GM12801 (cell line): Measurements from ENCODE around the gene ERCC6.

Source experiments
- CTCF ChIP-seq: IDR thresholded peaks from one replicate; pipeline ENCODE4 v1.5.1; 2011; ENCODE audit warnings: control low read depth; ENCODE audit not compliant: insufficient read length; ENCODE audit errors: extremely low read depth

Gene ERCC6

GRCh38 chr10:49572594-49573114 is 33.7 kb upstream of the ERCC6 start:
- no peak for TF ChIP-seq CTCF

DNA sequence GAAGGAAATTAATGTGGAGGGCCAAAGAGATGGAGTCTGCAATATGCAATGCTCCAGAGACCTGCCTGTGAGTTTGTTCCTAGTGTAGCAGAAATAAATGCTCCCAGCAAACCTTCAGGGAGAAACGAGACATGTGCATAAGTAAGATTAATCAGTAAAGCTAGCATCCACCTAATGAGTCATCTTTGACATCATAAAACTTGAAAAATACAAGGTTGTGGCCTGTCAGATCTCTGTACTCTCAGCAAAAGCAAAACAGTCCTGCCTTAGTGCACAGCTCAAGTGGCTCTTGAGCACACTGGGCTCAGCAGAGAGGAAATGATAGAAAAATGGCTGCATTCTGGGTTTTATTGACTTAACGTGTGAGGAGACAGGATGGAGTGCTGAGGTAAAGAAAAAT is 32.5 kb upstream of the ERCC6 start:
- TF ChIP-seq CTCF = no peak

DNA sequence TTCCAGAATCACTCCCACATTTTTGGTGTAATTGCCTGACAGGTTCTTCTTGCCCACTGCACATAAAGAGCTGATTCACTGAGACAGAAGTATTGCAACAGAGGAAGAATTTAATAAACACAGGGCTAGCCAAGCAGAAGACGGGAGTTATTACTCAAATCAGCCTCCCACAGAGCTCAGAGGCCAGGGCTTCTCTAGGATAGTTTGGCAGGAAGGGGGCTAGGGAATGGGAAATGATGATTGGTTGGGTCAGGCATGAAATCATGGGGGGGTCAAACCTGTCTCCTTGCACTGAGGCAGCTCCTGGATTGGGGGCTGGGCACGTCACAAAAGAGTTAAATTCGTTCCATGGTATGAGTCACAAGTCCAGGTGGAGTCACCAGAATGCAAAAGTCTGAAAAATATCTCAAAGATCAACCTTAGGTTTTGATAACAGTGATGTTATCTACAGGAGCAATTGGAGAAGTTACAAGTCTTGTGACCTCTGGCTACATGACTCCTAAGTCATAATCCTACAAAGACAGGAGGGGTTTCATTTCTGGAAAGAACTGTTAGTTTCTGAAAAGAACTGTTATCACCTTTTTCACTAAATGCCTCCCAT is 30.2 kb upstream of the ERCC6 start:
- TF ChIP-seq CTCF = no peak

- no peak for TF ChIP-seq CTCF
These were observed 29.3 kb upstream of the ERCC6 start for GRCh38 chr10:49568235-49568634.

- no peak for TF ChIP-seq CTCF
These were observed 28.9 kb upstream of the ERCC6 start for GRCh38 chr10:49567810-49568209.

- no peak for TF ChIP-seq CTCF
These were observed 25.6 kb upstream of the ERCC6 start for GRCh38 chr10:49564461-49565009.

- TF ChIP-seq CTCF = no peak
These were observed 24.0 kb upstream of the ERCC6 start for GRCh38 chr10:49562893-49563292.
